Hematopoietic multipotent progenitor cell treated with erythropoietin and hydrocortisone succinate and interleukin-3 and kit ligand, for 15 days (in vitro differentiated cells): ENCODE measurements around the gene TNS3.

Experiments used
- DNase-seq: peaks from one replicate; pipeline ENCODE4 v3.0.0-alpha.2; 2015; ENCODE audit warnings: low spot score

TNS3 gene

DNA sequence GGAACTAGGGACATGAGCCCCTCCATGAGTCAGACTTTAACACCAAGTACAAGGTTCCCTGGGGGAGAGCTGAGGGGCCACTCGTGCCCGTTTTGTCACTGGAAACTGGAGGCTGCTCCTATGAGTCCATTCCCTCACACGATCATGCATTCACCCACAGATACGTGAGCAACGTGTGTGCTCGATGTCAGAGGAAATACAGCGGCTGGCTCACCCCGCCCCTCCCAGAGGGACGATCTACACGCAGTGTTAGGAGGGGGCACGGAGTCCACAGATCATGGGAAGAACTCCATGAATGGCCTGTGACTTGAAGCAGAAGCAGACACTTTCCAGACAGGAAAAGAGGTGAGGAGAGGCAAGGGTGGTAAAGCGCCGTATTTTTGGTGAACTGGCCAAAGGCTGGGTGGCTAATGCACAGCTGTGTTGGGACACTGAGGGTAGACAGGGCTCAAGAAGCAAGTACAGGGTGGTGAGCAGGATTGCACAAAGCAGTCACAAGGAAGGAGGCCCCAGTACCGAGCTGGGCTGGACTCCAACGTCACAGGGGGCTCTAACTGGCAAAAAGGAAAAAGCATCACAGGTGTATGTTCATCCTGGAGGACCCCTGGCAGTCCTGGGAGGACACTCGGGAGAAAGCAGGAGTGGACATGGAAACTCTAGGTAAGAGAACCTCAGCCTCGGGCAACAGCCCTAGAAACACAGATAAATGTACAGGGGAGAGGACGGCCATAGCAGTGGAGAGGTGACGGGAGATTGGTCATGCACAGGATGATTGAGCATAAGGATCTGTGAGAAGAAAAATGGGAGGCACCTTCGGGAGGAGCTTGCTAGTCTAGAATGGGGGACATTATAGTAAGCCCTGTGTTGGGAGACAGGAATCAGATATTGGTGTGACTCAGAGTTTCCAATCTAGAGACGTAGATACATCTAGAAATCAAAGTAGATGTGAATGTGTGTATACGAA is 41.2 kb downstream of the TNS3 start:
- no peak for DNase-seq

DNA sequence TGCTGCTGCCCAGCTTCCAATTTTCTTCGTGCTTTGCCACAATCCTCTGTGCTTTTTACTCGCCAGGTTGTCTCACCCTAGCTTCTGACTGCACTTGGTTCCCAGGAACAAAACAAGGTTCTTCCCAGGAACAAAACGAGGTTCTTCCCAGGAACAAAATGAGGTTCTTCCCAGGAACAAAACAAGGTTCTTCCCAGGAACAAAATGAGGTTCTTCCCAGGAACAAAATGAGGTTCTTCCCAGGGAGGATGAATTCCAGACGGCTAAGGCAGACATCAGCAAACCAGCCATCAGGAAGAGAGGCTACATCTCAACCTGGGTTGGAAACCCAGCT is 41.9 kb downstream of the TNS3 start:
- DNase-seq: no peak

DNA sequence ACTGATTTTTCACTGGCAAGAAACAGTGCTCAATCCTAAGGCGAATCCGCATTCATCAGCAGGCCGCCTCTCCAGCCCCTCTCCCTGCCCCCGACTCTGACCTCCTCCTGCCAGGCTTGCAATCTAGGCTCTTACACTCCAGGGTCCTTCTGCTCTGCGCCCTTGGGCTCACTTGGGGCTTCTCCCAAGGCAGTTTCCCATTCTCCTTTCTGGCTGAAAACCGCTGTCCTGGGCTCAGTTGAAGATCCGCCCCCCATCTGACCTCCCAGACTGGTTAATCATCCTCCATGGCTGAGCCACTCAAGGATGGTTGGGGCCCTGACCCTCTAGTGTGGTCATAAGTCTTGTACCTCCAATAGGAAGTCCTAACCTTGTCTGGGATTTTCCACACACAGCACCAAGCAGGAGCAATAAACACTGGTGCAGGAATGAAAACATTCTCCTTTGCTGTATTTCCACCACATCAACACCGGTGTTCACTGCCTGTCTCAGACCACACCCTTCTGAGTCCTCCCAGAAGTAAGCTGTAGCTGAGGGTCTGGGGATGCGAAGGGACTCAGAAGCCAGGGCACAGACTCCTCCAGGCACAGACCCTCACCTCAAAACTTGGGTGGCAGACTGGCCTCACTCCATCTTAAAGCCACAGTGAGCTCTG is 42.4 kb downstream of the TNS3 start:
- DNase-seq: no peak

DNA sequence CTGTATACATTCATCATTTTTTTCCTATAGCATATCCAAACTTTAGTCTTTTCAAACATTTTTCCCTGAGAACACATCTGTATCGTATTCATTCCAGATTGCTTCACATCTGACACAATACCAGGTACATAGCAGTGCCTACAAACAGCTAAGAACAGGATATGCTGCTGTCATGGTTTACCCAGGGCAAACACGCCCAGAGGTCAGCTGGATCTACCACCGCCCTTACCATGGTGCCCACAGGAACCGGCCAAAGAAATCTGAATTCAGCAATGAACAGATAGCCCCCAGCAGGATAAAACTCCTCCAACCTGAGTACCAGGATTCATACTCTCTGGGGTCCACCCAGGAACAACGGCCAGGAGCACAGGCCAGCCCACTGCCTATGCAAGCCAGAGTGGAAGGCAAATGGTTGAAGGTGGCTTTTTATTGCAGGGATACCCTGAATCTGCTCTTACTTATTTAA is 43.0 kb downstream of the TNS3 start:
- no peak for DNase-seq

DNA sequence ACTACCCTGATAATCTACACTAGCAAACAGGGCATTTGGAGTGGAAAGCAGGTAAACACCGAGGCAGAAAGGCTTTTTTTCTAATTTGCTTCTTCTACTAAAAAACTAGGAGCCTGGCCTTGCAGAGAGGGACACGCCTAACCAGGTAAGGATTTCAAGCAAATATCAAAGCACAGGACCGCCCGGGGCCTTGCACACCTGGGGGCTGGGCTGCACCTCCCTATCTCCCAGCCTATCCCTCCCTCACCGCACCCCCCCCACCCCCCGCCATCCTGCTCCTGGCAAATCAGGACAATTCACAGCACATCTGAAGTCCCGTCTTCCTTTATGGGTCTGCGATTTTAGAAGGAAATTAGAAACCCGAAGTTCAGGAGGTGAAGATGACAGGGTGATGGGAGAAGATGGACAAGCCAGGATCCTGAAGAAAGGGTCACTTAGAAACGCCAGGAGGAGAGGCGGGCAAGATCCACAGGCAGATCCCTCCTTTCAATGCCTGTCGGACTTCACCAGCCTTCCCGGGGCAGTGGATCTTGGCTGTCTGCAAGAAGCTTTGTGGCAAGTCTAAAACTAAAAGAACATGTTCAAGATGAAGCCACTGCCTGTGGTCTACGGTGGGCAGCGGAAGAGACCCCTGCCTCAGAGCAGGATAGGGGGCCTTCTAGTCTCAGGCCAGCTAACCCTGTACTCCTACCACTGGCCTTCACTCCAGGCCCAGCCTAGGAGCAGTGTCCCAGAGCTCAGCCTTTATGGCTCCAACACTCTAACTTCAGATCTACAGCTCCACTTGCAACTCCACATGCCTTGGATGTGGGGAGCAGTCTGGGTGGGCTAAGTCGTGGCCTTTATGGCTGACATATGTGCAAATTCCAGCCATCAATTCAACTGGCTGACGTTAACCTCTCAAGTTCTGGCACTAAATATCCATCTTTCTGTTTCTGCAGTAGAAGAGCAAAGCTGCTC is 43.9 kb downstream of the TNS3 start:
- no peak for DNase-seq

DNA sequence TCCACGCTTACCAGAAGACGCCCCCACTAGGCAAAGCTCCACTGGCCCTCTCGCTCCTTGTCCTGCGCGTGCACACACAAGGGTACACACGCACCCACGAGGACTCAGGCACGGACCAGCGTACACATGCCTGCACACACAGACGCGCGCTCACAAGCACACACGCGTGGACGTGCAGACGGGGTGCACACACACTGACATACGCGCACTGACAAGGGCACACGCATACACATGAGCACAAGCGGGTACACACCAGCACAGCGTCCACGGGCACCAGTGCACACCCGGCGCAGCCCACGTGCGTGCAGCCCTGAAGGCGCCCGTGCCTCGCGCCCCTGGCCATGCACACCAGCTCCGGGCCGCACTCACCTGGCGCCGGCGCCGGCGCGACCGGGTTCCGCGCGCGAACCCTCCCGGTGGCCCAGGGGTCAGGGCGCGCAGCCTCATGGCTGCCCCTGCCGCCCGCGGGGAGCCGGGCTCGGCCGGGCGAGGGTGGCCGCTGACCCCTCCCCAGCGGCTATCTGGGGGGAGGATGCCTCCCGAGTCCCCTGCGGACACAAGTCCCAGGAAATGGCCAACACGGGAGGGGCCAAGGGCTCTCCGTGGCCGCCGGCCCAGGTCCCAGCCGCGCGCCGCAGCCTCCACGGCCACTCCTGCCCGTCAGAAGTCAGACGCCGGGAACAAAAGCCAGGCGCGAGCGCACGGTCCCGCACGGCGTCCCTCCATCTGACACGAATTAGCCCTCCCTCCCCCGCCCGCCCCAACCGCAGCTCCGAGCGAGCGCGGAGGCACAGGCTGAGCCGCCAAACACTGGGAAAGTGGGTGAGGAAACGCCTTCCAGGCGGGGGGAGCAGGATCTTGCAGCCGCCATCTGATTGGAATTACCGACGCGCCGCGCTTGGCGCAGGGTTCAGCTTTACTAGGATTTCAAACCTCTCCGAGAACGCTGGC is 45.0 kb downstream of the TNS3 start:
- DNase-seq: no peak

DNA sequence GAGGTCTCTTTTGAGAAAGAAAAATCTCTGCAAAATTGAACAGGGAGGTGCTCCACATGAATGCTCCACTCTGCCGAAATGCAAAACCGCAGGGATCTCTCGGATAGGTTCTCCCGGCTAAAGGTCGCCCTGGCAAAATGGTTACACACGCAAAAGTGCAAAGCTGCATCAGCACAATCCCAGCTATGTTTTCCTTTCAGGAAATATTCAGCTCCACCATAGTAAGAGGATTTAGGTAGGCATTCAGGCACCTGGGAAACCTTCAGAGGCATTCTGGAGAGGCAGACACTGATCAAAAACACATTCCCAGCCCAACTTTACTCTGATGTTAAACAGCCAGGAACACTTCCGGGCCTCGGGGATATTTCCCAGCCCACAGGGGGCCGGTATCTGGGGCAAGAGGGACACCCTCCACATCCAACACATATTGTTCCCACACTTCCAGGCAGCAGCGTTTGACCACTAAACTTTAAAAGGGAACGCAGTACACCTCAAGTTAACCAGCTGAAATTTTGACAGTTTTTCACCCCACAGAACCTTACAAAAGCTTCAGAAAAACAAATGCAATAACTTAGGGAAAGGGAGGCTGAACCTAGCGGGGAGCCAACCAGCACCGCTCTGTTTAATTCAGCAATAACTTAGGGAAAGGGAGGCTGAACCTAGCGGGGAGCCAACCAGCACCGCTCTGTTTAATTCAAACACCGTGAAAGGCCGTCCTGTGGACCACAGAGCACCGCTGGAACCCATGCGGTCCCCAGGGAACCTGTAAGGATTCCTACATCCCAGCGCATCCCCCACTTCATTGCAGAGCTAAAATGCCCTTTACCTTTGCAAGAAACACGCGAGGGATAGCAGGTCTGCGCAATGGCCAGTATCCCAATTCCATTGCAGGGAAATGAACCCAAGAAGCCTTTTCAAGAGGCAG is 45.9 kb downstream of the TNS3 start:
- DNase-seq: no peak

DNA sequence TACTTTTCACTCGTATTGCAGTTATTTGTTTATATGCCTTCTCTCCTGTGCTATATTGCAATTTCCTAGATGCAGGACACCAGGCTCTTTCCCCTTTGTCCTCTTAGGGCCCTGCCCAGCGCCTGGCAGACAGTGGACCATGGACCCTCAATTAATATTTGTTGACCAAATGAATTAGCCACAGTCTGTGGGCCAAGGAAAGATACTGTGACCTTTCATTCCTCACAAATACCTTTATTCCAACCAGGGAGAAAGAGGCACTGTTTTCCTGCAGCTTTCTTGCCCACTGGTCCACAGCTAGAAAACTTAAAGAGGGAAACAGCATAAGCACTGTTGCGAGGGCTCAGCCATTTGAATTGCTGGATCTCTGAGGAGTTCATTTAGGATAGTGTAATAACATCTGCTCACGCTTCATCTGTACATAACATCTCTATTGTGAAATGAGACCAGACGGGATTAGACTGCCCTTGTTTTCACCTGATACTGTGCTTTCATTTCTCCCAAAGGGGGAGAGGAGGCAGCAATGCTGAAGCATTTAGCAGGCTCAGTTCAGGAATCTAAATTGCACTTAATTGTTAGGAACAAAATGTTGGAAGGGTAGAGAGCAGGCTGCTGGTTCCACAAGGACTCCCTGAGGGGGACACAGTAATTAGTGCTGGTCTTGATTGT is 46.7 kb downstream of the TNS3 start:
- DNase-seq: no peak

DNA sequence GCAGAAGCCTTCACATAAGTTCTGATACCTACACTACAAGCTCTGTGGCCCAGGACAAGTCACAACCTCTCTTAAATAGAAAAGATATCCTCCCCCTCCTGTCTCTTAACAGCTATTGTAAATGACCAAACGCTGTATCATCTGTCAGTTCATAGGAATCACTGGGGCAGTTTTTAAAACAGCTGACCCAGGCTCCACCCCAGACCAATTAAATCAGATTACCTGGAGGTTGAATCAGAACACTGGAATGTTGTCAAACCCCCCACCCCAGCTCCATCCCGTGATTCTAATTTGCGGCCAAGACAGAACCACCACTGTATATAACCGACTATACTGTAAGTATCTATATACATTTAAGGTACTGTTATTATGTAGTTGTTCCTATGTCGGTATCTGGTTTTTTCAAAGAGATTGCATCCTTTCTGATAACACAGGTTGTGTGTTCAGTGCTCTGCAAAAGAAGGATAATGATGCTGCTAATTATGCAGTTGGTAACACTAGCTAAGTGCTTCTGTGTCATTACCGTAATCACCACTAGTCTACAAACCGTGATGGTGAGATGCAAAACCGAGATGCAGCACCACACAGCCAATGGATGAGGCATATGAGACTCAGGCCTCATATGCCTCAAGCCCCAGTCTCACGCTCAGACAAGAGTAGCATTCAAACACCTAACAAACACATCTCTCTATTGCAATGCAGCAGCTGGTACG is 47.4 kb downstream of the TNS3 start:
- no peak for DNase-seq

DNA sequence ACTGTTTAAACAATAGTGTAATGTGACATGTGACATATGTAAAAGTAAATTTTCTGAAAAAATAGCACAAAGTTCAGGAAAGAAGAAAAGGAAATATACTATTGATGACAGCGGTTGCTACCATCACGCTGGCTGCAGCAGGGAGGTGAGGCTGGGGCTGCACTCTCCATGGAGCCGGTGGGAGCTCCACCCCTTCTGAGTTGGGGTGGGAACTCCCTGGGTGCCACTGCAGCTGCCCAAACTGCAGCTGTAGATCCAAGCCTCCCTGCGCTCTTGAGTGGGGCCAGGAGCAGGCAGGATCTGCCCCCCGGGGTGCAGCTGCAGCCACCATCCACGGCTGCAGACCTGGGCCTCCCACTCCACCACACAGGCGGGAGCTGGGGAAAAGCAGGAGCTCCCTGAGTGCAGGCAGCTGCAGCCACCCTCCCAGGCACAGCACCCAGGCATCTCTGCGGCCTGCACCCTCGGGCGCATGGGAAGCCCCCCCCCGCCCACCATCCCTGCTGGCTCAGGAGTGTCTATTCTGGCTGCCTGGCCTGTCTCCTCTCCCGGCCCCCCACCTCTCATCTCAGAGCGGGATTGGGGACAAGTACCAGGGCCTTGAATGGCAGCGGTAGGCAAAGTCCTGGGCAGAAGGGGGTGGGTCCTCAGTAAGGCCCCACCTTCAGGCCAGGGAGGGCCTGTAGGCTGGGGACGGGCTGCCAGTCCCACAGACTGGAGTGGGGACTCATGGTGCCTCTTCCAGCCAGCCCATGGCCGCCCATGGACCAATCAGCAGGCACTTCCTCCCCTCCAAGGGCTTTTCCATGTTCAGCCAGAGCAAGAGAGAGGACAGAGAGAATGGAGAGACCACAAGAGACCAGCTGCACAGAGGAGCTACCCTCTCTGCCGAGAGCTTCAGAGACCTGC is 50.1 kb downstream of the TNS3 start:
- DNase-seq: no peak

DNA sequence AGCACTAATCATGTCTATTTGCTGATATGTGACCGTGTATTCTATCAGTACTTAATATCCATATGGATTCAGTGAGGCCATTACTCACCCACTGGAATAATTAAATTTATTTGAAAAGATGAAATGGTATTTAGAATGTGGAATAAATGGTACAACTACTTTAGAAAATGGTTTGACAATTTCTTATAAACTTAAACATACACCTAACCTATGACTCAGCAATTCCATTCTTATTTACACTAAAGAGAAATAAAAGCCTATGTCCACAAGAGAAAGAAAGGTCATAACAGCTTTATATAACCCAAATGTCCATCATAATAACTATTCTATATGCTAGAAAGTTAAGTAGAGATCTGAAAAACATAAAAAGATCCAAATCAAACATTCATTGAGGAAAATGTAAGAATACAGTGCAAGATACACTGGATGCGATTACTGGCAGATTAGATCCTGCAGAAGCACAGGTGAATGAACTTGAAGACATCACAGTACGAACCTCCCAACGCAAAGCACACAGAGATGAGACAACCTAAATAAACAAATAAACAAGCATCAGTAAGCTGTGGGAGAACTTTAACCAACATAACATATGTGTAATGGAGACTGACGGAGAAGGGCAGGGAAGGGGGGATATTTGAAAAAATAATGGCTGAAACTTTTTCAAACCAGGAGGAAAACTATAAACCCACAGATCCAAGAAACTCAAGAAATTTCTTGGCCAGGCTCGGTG is 51.9 kb downstream of the TNS3 start:
- no peak for DNase-seq

DNA sequence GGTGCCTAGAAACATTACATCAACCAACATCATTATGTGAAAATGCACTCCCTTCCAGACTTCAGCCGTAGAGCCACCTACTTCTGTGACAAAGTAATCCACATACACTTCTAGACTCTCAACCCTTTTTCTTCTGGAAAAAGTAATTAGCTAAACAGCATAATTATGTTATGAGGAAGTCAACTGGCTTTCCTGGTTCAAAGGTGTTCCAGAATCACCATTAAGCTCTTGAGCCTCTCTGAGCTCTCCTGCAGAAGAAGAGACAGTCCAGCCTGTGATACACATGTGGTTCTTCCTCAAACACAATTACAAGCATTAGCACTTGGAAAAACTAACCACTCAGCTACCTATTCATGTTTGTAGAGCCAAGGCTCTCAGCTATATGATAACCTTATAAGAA is 52.5 kb downstream of the TNS3 start:
- no peak for DNase-seq

DNA sequence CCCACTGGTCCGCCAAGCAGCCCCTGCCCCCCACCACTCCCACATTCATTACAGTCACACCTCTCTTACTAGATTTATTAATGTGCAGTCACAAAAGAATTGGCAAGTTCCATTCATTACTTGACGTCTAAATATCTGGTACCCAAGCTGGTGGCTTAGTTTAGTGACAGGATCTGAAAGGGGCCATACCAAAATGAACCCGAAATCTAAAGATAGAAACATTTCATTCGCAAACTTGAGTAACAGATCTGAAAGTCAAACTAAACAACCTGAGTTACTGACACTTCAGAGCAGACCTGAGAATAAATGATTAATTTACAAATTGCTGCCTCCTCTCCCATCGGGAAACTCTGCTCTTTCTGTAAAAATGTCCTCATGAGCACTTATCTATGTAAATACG is 53.4 kb downstream of the TNS3 start:
- no peak for DNase-seq

DNA sequence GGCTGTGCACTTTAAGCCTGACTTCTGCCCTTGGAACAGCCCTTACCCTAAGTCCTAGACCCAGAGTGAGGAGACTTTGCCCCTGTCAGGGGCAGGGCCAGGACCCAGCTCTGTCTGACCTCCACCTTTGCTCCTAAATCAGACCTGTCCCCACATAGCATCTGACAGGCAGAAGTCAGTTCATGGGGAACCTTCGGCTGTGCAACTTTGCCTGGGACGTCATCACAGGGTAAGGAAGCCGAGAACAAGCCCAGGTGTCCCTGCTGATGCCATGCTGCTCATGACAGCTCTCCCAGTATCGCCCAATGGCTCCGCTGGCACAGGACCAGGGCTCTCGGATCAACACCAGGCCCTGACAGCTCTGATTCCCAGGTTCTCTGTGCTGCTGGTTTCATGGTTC is 55.4 kb downstream of the TNS3 start:
- no peak for DNase-seq

DNA sequence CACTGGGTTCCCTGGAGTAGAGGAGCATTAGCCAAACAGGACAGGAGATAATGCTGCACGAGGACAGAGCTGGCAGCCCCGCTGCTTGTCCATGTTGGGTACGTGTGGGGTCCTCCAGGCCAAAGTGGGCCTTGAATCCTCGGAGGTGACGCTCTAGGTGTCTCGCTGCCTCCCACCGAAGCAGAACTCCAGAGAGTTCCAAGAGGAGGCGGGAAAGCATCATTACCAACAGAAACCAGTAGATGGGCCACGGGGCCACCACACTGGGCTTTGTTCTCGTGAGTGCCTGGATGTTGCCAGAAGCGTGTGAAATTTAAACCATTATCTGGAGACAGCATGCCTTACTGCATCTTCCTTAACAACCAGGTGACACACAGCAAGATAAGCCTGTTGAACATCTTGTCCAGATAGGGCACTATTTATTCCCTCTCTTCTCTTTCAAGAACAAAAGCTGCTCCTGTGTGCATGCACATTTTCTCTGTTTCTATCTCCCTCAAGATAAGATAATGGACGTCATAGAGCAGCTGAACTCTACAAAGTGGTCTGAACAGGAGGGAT is 56.8 kb downstream of the TNS3 start:
- no peak for DNase-seq

DNA sequence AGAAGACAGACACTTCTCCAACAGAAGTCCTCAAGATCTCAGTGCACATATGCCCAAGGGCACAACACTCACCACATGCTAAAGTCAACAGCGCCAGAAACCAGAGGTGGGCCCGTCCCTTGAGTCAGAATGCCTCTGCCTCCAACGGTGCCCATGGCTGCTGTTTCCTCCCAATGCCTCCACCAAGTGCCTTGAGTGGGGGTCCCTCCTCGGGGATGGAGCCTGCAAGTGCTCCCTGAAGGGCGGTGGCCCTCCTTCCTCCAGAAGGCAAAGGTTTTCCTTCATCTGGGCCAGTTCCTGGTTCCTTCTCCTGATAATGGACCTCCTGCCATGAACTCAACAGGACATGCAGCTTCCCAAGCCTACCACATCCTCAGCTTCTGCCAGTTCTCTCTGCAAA is 58.5 kb downstream of the TNS3 start:
- no peak for DNase-seq
